HepG2 (cell line): ENCODE data around the gene CPLX1. TPM values are rescaled to one million over a fixed set of nuclear protein-coding genes. Genes with fewer than 3 reads are reported as not detected.

Source experiments
- ARHGAP35 ChIP-seq: sonication (generic); formaldehyde crosslinking; IDR thresholded peaks from 2 replicates; pipeline ENCODE4 v1.9.0; 2022; ENCODE audit warnings: mild to moderate bottlenecking, inconsistent platforms, moderate library complexity, missing genetic modification reagents, borderline replicate concordance
- ASH2L ChIP-seq: fragments of 300-600, 200-600 bp; sonication (generic); IDR thresholded peaks from 2 replicates; pipeline ENCODE4 v1.7.0; 2017; ENCODE audit warnings: low read depth, mild to moderate bottlenecking, moderate library complexity, mixed read lengths, low read length; ENCODE audit not compliant: insufficient read length
- BRCA1 ChIP-seq: sonication (generic); formaldehyde crosslinking; IDR thresholded peaks from 2 replicates; pipeline ENCODE4 v1.4.0; 2020; ENCODE audit warnings: missing genetic modification reagents
- FOXC1 ChIP-seq: sonication (generic); formaldehyde crosslinking; IDR thresholded peaks from 2 replicates; pipeline ENCODE4 v1.8.0; 2022; ENCODE audit warnings: mild to moderate bottlenecking, missing genetic modification reagents, borderline replicate concordance
- FOXJ3 ChIP-seq: sonication (generic); formaldehyde crosslinking; IDR thresholded peaks from 2 replicates; pipeline ENCODE4 v1.4.0; 2020; ENCODE audit warnings: missing genetic modification reagents, mild to moderate bottlenecking, borderline replicate concordance
- FOXM1 ChIP-seq: sonication (generic); formaldehyde crosslinking; IDR thresholded peaks from 2 replicates; pipeline ENCODE4 v1.5.0; 2020; ENCODE audit warnings: missing genetic modification reagents
- KLF9 ChIP-seq: IDR thresholded peaks from 2 replicates; pipeline ENCODE4 v1.6.1; 2016; ENCODE audit warnings: low read depth
- MZF1 ChIP-seq: sonication (generic); formaldehyde crosslinking; IDR thresholded peaks from 2 replicates; pipeline ENCODE4 v1.8.1; 2023; ENCODE audit warnings: mild to moderate bottlenecking, missing genetic modification reagents, borderline replicate concordance
- PHF5A ChIP-seq: IDR thresholded peaks from one replicate; pipeline ENCODE4 v1.6.1; 2018; ENCODE audit warnings: low read depth, missing genetic modification reagents; ENCODE audit not compliant: unreplicated experiment
- RAD51 ChIP-seq: fragments of 450-650 bp; IDR thresholded peaks from 2 replicates; pipeline ENCODE4 v1.6.1; 2016; ENCODE audit warnings: borderline replicate concordance
- RARA ChIP-seq: IDR thresholded peaks from 2 replicates; pipeline ENCODE4 v1.6.1; 2016; ENCODE audit warnings: missing genetic modification reagents, missing compliant biosample characterization
- RBAK ChIP-seq: sonication (generic); formaldehyde crosslinking; IDR thresholded peaks from 2 replicates; pipeline ENCODE4 v1.5.1; 2020; ENCODE audit warnings: mild to moderate bottlenecking, missing genetic modification reagents
- ZNF180 ChIP-seq: sonication (generic); formaldehyde crosslinking; IDR thresholded peaks from 2 replicates; pipeline ENCODE4 v1.4.0; 2020; ENCODE audit warnings: low read depth, missing genetic modification reagents, borderline replicate concordance
- ZNF782 ChIP-seq: sonication (generic); formaldehyde crosslinking; IDR thresholded peaks from 2 replicates; pipeline ENCODE4 v1.4.0; 2020; ENCODE audit warnings: missing genetic modification reagents, mild to moderate bottlenecking, borderline replicate concordance
- polyA plus RNA-seq, 8 experiments: library from polyadenylated mRNA; depleted of rRNA in 3 of 8; stranded (reverse) in 7 of 8; unstranded in 1 of 8; fragments of >200 nt; fragmentation: Illumina TruSeq in 4 of 8; extraction: Trizol in 4 of 8; gene quantifications; 2 replicates each; pipeline versions ENCODE4 v1.2.1 to v1.2.3, GENCODE V29; 2011 to 2016; ENCODE audit warnings: low read depth in 4 of 8, missing spikeins in 1 of 8, mixed read lengths in 1 of 8; ENCODE audit not compliant: insufficient read depth in 1 of 8
- total RNA-seq, 5 experiments: library from RNA; depleted of rRNA; stranded (reverse); fragments of >200 nt; fragmentation: Illumina TruSeq; extraction: Trizol; gene quantifications; 2 replicates each; pipeline ENCODE4 v1.2.3, GENCODE V29; 2016; ENCODE audit warnings: low read depth in 1 of 5
- TF ChIP-seq, protein P1 (sequence below): sonication (generic); formaldehyde crosslinking; IDR thresholded peaks from 2 replicates; pipeline ENCODE4 v1.5.0; 2020; ENCODE audit warnings: mild to moderate bottlenecking, missing genetic modification reagents
- TF ChIP-seq, protein P2 (sequence below): sonication (generic); formaldehyde crosslinking; IDR thresholded peaks from 2 replicates; pipeline ENCODE4 v1.4.0; 2020; ENCODE audit warnings: missing genetic modification reagents
- TF ChIP-seq, protein P3 (sequence below): sonication (generic); formaldehyde crosslinking; IDR thresholded peaks from 2 replicates; pipeline ENCODE4 v1.5.0; 2020; ENCODE audit warnings: missing genetic modification reagents
- TF ChIP-seq, protein P4 (sequence below): sonication (generic); formaldehyde crosslinking; IDR thresholded peaks from 2 replicates; pipeline ENCODE4 v1.5.0; 2020; ENCODE audit warnings: missing genetic modification reagents
- TF ChIP-seq, protein P5 (sequence below): sonication (generic); formaldehyde crosslinking; IDR thresholded peaks from 2 replicates; pipeline ENCODE4 v1.8.1; 2023; ENCODE audit warnings: missing genetic modification reagents, mild to moderate bottlenecking, borderline replicate concordance

Gene CPLX1
- total and polyA plus RNA-seq, 2 of the 13 experiments (the other 11 are each of a cell fraction or from before 2014, with no cell fraction given): 0.18 TPM

DNA sequence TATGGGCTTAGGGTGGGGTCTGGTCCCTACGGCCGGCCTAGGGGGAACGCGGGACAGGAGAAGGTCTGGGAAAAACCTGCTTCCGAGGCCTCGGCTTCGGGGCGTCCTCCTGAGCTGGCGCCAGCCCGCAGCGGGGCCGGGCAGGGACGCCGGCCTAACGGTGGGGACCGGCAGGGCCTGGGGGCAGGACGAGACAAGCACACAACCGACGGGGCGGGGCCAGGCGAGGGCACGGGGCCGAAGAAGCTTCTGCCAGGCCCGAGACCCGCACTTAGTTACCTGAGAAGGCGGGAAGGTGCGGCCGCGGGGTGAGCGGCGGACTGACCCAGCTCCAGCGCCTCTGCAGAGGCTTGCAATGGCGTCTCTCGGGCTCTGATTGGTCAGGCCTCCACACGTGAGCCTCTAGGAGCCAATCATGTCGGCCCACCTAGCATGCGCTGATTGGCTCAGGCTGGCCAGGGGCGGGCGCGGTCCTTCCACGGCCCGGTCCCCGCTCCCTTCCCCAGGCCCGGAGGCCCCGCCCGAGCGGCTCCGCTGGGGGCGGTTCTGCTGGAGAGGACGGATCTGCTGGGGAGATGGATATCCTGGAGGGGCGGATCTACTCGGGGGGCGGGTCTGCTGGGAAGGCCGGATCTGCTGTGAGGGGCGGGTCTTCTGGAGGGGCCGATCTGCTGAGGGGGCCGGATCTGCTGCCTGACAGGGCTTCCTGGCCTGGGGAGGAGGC, 44.3 kb downstream of the CPLX1 start (continued):
- TF ChIP-seq ARHGAP35 (CRISPR knock-in tag): no peak
- TF ChIP-seq, protein P1, sequence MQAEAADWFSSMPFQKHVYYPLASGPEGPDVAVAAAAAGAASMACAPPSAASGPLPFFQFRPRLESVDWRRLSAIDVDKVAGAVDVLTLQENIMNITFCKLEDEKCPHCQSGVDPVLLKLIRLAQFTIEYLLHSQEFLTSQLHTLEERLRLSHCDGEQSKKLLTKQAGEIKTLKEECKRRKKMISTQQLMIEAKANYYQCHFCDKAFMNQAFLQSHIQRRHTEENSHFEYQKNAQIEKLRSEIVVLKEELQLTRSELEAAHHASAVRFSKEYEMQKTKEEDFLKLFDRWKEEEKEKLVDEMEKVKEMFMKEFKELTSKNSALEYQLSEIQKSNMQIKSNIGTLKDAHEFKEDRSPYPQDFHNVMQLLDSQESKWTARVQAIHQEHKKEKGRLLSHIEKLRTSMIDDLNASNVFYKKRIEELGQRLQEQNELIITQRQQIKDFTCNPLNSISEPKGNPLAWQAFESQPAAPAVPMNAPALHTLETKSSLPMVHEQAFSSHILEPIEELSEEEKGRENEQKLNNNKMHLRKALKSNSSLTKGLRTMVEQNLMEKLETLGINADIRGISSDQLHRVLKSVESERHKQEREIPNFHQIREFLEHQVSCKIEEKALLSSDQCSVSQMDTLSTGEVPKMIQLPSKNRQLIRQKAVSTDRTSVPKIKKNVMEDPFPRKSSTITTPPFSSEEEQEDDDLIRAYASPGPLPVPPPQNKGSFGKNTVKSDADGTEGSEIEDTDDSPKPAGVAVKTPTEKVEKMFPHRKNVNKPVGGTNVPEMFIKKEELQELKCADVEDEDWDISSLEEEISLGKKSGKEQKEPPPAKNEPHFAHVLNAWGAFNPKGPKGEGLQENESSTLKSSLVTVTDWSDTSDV (CRISPR knock-in tag): 0 out of 2 replicates have a peak, but pooled peaks have one; percentile 18
- TF ChIP-seq RARA: no peak
- no peak; the same call in 1 of the 2 replicates for TF ChIP-seq ZNF782
- no peak for TF ChIP-seq FOXC1 (CRISPR knock-in tag)
- no peak for TF ChIP-seq RBAK (CRISPR knock-in tag)
- TF ChIP-seq, protein P2, sequence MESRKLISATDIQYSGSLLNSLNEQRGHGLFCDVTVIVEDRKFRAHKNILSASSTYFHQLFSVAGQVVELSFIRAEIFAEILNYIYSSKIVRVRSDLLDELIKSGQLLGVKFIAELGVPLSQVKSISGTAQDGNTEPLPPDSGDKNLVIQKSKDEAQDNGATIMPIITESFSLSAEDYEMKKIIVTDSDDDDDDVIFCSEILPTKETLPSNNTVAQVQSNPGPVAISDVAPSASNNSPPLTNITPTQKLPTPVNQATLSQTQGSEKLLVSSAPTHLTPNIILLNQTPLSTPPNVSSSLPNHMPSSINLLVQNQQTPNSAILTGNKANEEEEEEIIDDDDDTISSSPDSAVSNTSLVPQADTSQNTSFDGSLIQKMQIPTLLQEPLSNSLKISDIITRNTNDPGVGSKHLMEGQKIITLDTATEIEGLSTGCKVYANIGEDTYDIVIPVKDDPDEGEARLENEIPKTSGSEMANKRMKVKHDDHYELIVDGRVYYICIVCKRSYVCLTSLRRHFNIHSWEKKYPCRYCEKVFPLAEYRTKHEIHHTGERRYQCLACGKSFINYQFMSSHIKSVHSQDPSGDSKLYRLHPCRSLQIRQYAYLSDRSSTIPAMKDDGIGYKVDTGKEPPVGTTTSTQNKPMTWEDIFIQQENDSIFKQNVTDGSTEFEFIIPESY (CRISPR knock-in tag): no peak
- TF ChIP-seq ZNF180 (CRISPR knock-in tag): no peak
- no peak for TF ChIP-seq FOXM1
- no peak for TF ChIP-seq FOXJ3 (CRISPR knock-in tag)
- TF ChIP-seq, protein P3, sequence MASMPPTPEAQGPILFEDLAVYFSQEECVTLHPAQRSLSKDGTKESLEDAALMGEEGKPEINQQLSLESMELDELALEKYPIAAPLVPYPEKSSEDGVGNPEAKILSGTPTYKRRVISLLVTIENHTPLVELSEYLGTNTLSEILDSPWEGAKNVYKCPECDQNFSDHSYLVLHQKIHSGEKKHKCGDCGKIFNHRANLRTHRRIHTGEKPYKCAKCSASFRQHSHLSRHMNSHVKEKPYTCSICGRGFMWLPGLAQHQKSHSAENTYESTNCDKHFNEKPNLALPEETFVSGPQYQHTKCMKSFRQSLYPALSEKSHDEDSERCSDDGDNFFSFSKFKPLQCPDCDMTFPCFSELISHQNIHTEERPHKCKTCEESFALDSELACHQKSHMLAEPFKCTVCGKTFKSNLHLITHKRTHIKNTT: no peak
- TF ChIP-seq, protein P4, sequence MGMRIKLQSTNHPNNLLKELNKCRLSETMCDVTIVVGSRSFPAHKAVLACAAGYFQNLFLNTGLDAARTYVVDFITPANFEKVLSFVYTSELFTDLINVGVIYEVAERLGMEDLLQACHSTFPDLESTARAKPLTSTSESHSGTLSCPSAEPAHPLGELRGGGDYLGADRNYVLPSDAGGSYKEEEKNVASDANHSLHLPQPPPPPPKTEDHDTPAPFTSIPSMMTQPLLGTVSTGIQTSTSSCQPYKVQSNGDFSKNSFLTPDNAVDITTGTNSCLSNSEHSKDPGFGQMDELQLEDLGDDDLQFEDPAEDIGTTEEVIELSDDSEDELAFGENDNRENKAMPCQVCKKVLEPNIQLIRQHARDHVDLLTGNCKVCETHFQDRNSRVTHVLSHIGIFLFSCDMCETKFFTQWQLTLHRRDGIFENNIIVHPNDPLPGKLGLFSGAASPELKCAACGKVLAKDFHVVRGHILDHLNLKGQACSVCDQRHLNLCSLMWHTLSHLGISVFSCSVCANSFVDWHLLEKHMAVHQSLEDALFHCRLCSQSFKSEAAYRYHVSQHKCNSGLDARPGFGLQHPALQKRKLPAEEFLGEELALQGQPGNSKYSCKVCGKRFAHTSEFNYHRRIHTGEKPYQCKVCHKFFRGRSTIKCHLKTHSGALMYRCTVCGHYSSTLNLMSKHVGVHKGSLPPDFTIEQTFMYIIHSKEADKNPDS (CRISPR knock-in tag): 0 out of 2 replicates have a peak, but pooled peaks have one; percentile 58
- TF ChIP-seq, protein P5, sequence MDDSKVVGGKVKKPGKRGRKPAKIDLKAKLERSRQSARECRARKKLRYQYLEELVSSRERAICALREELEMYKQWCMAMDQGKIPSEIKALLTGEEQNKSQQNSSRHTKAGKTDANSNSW (CRISPR knock-in tag): no peak
- TF ChIP-seq KLF9 (CRISPR knock-in tag): no peak
- TF ChIP-seq BRCA1: no peak
- peak; percentile 59 for TF ChIP-seq ASH2L
- peak; percentile 88 for TF ChIP-seq RAD51
- no peak for TF ChIP-seq MZF1 (CRISPR knock-in tag)
- TF ChIP-seq PHF5A (CRISPR knock-in tag): no peak
